ENCODE results near the gene TATDN3.

GRCh38 chr1:212858461-212859265, 67.0 kb downstream of the TATDN3 start:
- no peak for TF ChIP-seq CTCF (optimal IDR thresholded peaks at IDR 0.05 in 1 of 3, IDR thresholded peaks at IDR 0.05 in 1 of 3, conservative IDR thresholded peaks at IDR 0.05 in 1 of 3; ENCODE audit: extremely low read depth in 1 of 3, insufficient read depth in 2 of 3, low read length in 3 of 3)
- TF ChIP-seq EZH2 (IDR thresholded peaks at IDR 0.05; ENCODE audit: low read length), result no peak
